ENCODE results near the gene LIPC.

Gene LIPC

DNA sequence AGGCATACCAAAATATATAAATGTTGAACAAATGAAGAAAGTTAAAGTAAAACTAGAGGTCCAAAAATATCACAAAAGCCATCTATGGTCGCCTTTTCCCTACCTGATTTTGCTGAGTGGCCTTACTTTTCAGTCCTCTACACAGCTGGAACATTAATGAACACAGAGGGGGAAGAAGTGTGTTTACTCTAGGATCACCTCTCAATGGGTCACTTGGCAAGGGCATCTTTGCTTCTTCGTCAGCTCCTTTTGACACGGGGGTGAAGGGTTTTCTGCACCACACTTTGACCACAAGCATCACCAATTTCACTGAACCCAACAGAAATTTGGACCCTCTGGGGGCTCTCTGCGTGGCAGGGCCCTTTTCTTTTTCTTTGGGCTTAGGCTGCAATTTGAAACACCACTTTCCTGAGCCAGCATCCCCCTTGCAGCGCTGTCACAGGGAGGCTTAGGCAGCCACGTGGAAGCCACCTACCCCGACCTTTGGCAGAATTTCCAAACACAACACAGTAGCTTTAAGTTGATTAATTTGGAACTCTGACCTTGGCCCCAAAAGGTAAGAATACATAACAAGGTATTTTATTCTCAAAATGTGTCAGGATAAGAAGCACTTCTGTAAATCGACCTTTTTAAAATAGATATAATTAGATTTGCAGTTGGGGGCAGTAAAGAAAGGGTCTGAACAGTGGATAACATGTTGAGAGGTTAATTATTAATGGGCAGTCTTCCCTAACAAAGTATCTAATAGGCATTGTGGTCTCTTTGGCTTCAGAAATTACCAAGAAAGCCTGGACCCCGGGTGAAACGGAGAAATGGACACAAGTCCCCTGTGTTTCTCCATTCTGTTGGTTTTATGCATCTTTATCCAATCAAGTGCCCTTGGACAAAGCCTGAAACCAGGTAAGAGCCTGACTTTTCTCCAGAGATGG lies at the start of gene LIPC:
Gene LIPC, plus strand, starts transcription at position 771 of the 929 bp plus-strand sequence. Its CDS starts 42 bp downstream, at position 813.
- DNase-seq: no peak

DNA sequence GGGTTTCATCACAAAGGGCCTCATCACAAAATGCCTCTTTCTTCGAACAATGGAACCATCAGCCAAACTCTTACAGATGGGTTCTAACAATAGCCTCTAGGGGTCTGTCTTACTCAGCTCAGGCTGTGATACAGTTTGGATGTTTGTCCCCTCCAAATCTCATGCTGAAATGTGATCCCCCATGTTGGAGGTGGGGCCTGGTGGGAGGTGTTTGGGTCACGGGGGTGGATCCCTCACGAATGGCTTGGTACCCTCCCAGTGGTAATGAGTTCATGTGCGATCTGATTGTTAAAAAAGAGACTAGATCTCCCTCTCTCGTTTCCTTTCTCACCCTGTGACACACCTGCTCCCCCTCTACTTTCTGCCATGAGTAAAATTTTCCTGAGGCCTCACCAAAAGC lies 47.9 kb upstream of the LIPC start:
- no peak for DNase-seq

DNA sequence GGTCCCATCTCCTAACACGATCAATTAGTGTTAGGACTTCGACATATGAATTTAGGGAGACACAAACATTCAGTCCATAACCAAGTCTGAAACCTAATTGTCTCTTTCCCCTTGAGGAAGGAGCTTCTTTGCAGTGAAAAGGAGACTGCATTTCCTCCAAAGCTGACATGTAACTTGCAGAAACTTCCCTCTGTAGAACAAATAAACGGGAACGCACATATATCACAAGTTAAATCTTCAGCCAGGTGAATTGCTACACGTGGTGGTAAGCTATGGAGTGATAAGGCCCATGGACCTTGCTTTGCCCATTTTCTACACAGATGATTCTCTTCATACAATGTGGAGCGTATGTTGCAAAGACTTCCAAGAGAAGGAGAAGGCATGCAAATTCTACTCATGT lies 47.1 kb upstream of the LIPC start:
- DNase-seq: no peak

DNA sequence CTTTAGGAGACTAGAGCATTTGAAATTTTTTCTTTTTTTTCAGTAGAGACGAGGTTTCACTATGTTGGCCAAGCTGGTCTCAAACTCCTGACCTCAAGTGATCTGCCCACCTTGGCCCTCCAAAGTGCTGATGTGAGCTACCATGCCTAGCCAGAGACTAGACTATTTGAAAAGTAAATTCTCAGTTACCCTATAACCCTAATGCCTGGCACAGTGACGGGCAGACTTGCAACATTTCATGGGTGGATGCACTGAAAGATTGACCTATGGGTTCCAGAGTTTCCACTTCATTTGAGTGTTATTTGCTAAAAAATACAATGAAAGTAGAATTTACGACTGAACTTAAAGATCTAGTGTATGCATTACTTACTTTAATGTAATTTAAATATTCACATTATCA lies 45.7 kb upstream of the LIPC start:
- no peak for DNase-seq

DNA sequence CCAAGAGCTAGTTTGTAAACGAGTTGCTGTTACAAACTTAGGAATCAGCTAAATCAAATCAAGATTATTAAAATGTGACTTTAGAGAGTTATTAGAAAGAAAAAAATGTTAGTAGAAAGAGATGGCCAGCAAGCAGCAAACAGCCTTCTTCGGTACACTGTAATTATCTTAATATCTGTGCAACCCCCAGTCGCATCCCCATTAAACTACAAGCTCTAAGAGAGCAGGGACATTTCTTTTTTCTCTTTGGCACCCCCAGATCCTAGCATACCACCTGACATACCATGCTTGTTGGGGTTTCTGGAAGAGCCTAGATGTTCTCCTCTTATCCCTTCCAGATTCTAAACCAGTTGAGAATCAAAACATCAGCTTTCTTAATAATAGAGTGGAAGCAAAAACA lies 45.1 kb upstream of the LIPC start:
- DNase-seq: no peak

DNA sequence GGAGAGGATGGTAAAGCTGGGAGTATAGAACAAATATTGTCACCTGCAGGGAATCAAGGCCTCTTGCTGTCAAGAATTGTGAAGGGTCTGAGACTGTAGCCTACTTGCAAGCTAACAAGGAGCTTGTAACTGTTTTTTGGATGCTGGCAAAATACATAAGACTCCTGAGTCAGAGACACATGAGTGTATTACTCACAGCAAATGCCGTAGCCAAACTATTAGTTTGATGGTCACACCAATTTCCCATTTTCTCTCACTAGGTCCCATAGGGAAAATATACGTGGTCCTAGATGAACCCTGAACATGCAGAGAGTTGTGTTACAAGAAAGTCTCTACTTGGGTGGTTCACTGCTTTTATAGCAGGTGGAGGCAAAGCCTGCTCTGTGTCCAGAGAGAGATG lies 44.7 kb upstream of the LIPC start:
- no peak for DNase-seq

DNA sequence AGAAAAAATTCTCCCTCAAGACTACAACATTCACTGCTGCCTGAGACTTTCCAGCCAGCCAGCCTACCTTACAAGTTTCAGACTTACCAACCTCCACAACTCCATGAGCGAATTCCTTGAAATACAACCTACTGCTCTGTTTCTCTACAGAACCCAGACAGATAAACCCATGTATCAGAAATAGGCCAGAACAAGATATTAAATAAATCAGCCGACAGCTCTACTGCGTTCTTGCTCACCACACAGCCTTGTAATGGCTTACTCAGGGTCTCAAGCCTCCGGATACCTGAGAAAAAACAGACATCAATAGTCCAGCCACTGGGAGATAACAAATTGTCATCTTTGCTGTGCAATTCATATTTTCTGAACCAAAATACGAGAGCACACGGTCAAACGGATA lies 43.6 kb upstream of the LIPC start:
- no peak for DNase-seq

DNA sequence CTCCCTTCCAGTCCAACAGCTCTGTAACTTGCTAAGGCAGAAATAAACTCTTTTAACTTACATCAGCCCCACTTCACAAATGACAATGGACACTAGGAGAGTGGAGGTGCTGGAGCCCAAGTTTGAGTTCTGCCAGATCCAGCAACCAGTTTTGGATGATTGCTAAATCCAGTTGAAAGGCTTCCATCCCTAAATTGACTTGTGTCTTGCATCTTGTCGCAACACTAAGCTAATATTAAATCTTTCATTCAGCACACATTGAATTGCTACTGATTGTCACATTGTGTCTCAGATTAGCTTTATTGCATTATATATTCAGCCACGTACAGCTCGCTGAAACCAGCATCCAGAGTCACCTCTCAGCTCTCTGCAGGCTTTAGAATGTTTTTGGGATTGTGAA lies 41.7 kb upstream of the LIPC start:
- DNase-seq: no peak

DNA sequence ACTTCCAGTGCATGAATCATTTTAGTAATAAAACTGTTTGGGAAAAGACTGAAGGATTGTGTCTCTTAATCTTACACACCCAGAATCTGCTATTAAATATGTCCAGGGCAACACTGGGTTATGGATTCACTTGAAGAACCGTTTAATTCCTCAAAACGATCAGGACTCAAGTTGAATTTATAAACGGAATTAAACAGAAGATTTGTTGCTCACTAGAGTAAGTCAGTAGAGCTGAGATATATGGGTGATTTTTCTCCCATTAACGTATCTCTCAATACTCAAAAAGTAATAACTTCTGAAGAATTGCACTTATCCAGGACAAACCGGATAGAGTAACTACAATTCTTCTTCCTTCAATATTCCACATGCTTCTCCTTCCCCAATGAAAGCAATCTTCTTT lies 41.1 kb upstream of the LIPC start:
- no peak for DNase-seq

DNA sequence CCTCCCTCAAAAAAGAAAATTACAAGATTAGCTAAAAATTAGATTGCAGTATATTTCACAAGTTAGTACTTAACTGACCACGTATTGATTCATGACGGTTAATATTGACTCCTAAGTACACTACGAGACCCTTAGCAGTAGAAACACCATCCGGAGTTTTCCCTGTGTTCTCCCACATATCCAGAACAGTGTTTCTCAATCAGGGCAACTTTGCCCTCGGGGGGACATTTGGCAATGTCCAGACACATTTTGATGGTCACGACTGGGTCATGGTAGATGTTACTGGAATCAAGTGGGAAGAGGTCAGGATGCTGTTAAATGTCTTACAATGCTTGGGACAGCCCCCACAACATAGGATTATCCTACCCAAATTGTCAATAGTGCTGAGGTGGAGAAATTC lies 40.7 kb upstream of the LIPC start:
- no peak for DNase-seq

DNA sequence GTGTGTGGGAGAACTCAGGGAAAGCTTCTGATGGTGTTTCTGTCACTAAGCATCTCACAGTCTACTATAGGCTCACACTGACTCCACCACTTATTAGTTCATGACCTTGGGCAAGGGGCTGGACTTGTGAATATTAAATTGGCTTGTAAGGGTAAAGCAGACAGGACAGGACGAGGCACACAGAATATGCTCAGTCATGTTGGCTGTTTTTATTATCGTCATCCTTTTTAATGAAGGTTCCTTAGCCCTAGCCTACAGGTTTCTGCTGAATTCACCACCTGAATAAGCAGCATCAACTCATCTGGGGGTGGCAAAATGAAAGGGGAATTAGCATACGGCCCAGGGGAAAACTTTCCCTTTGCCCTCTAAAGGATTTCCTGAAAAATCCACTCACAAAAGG lies 39.6 kb upstream of the LIPC start:
- no peak for DNase-seq

DNA sequence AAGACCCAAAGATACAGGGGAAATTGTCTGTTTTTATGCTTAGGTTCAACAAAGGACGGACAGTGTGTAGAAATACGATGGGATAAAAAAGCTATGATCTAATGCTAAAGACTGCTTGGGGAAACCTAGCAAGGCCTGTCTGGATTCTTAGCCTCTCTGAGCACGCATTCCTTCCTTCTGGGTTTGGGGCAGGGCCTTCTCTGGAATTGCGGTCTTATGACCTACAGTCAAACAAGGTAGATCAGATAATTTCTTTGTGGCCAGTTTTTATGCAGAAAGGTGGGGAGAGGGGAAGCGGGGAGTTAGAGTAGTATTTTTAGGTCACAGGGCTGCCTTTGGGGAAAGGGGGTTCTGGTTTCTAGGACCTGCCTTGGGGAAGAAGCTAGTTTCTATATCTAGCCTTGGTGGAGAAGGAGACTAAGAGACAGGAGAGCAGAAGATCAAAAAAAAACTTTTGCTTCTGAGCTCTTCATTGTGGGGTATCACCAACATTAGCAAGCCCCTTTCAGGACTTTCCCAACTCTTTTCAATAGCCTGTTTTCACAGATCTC lies 39.1 kb upstream of the LIPC start:
- DNase-seq: no peak

DNA sequence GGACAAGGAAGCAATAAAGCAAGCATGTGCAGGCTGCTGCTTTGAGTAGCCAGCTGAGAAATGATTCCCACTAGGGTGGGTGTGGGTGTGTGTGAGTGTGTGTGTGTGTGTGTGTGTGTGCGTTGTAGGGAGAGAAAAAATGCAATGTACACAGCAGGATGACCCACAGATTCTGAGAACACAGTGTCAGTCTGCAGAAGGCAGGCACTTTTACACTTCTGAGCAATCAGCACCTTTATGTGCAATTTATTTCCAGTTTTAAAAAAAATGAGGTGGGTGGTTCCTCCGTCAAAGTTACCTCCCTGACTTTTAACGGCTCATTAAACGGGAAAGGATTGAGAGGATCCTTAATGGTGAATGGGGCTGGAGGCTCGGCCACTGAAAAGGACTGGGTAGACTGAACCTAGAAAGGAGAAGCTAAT lies 38.5 kb upstream of the LIPC start:
- DNase-seq: no peak

DNA sequence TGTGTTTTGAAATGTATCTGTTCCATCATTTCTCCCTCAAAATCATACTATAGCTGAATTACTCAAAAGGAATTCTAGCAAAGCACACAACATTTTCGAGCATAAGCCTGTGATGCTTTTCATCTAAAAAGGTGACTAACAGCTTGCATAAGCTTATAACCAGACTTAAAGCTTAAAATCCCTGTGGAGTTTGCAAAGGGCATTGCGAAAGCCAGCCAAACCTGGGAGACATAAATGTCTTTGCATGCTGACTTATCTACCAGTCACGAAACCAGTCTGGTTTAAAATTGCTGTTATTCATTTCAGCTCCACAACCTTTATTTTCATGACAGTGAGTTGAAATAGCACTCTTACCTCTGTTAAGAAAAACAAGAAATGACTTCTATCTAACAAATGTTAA lies 35.6 kb upstream of the LIPC start:
- no peak for DNase-seq

DNA sequence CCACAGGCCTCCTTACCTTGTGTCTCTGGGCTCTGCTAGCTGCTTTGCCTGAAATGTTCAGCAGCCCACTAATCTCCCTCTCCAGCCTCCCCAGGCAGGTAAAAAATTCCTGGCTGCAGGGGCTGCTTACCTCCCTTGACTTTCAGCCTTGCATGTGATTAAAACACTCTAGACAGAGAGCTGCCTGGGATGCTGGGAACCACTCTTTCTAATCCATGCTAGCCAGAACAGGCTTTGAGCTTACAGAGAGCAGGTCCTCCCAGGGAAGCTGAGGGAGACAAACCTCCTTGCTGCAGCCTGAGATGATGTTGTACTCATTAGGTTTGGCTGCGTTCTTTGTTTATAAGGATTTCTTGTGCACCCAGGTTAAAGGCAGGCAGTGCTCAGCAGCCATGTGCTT lies 33.7 kb upstream of the LIPC start:
- no peak for DNase-seq

DNA sequence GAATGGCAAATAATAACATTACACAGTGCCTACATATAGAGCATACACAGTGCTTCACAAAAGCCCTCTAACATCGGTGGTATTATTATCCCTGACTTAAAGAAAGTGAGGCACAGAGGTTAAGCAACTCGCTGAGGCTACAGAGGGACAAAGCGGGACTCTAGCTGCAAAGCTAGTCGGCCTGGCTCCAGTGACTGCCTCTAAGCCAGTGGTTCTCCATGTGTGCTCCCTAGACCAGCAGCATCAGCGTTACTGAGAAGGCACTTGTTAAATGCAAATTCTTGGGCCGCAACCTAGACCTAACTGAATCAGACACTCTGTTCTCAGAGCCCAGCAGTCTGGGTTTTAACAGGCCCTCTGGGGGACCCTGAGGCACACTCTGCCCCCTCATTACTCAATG lies 33.1 kb upstream of the LIPC start:
- DNase-seq: no peak

DNA sequence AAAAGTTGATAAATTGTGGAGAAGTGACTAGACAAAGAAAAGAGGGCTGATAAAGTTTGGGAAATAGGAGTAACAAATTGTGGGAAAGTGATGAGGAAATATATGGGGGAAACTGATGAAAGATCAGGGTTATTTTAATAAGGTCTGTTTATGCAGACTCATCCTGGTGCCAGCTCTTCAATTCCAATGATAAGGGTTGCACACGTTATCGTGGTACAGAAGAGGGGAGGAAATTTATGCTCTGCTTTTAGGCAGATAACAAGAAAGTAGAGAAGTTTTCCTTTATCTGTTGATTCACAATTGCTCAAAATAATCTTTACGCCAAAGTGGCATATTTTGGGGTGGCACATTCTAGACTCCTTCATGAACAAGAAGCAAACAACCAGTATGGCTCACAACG lies 32.1 kb upstream of the LIPC start:
- no peak for DNase-seq

DNA sequence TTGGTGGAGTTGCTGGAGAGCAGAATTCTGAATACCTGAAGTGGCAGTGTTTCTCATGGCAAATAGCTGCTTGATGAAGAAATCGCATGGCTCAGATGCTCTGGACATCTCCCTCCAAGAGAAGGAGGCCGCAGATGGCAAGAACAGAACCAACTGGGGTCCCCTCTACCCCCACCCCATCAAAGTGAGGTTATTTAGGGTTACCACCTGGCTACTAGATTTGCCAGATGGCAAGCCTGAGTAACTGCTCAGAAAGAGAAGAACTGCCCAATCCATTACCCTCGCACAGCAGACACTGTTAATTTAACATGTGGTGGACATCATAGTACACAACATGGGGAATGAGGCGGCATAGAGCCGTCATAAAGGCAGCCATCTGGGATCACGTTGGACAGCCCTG lies 30.5 kb upstream of the LIPC start:
- DNase-seq: no peak

DNA sequence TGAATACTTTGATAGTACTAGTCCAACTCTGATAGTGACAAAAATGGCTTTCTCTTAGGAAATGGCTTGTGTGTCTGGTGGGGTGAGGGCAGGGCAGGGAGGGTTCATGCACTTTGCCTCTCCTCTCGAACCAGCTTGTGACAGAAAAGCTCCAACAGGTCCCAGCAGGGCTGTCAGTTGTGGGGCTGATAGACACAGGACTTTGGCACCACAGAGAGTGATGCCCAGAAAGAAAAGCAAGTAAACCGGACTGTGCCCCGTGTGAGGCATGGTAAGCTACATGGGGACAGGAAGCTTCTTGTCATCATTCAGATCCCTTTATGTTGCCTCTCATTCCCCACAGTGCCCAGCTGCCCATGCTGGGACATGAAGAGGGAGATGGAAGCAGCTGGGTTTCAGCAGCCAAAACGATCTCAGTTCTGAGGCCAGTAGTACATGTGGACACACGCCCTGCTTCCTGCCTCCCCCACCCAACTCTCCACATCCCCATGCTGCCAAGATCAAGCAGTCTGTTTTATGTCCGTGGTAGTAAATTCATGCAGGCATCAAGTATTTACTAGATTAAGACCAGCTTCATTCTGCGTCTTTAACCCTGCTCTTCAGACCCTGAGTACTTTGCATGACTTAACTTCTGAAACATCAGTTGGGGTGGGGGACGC lies 29.7 kb upstream of the LIPC start:
- DNase-seq: no peak

DNA sequence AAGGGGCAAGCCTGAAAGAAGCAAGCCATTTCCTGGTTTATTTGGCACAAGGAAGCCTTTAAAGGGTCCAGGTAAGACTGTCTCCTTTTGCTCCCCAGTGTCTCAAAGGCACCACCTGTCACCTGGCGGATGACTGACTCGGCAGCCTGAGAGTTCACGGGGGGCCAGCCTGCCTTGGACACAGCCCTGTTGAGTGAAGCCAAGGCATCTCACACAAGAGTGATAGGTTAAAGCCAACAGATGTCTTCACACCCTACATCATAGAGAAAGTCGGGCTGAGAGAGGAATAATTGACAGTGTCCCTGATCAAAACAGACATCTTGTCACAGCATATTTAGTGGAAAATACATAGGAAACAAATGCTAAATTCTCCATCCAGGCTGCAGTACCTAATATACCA lies 28.2 kb upstream of the LIPC start:
- no peak for DNase-seq

DNA sequence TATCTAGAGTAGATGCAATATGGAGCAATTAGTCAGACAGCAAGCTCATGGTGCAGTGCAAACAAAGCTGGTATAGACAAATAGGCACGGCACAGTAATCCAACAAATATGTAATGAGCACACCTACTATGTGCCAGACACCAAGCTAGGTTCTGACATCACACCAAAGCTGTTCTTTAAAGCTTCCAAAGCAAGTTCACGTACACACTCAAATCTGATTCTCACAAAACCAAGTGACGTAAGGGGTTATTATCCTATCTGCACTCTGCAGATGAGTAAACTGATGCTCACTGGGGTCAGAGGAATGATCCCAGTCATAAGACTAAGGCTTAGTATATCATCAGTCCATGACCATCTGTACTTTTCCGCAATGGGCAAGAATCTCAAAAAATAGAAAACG lies 27.8 kb upstream of the LIPC start:
- no peak for DNase-seq

DNA sequence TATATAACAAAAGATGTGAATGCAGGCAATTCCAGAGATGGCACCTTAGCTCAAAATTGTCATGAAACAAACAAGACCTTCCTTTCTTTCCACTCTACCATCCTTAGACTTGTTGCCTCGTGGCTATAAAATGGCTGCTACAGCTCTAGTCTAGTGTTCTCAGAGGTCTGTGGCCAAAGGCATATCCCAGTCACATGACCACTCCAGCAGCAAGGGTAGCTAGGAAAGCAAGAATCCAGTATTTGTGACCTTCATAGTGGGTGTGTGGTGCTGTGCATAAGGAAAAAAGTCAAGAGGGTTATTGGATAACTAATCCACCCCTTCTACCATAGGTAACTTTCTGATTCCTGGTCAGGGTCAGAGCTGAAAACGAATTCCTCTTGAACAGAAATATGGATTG lies 27.1 kb upstream of the LIPC start:
- no peak for DNase-seq

DNA sequence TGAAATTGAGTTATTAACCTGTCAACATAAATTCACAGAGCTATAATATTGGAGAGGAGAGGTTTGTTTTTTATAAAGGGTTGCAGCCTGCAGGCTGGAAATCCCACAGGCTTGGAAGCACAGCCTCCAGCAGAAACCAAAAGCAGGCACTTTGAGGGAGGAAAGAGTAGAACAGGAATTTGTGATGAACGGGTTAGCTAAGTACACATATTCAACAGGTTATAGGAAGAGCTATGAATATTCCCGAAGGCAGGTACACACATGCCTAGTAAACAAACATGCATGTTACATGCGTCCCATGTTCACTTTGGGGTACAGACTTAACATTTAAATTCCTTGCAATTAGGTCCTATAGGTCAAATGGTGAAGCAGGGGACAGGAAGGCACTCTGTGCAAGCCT lies 25.9 kb upstream of the LIPC start:
- no peak for DNase-seq

DNA sequence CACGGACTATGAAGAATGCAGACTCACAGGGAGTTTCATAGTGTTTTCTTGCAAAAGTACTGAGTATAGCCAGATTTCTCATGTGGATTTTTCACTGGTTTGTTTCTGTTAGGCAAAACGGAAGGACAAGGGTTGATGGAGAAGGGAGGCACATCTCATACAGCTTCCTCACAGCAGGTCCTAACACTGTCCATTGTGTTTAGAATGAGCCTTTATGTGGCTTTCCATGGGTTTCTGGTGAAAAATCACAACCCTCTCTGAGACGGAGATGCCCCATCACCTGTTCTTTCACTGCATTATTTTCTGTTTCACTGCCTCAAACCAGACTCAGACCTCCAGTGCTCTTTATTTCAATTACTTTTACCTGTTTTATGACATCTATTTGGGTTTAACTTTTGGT lies 25.0 kb upstream of the LIPC start:
- DNase-seq: no peak

All from CD4-positive, alpha-beta T cell treated with Interleukin-6 for 4 hours (primary cell).